A549 (cell line): ENCODE data around the gene PEAK3.

Experiments
- CTCF ChIP-seq: fragments of >200 bp; sonication (Bioruptor Twin); formaldehyde crosslinking; IDR thresholded peaks from 3 replicates; pipeline ENCODE4 v1.5.1; 2016
- E2F6 ChIP-seq: IDR thresholded peaks from 2 replicates; pipeline ENCODE4 v1.6.1; 2012; ENCODE audit warnings: low read depth, borderline replicate concordance
- EHMT2 ChIP-seq: fragments of 200-600 bp; sonication (generic); IDR thresholded peaks from 2 replicates; pipeline ENCODE4 v1.6.1; 2016; ENCODE audit warnings: antibody characterized with exemption, low read depth, mild to moderate bottlenecking, moderate library complexity
- RAD21 ChIP-seq, 2 experiments: fragments of >200 bp in 1 of 2; sonication (Bioruptor Twin) in 1 of 2; formaldehyde crosslinking in 1 of 2; IDR thresholded peaks in 1 of 2; conservative IDR thresholded peaks in 1 of 2; 2 replicates in 1 of 2; 3 replicates in 1 of 2; pipeline ENCODE4 v1.6.1; 2012 to 2018; ENCODE audit warnings: inconsistent platforms in 1 of 2
- REST ChIP-seq: fragments of 200-600 bp; sonication (generic); IDR thresholded peaks from 2 replicates; pipeline ENCODE4 v1.6.1; 2016; ENCODE audit warnings: antibody characterized with exemption, mild to moderate bottlenecking, moderate library complexity
- ZNF302 ChIP-seq: fragments of 250-450 bp; sonication (Bioruptor Pico); IDR thresholded peaks from 2 replicates; pipeline ENCODE4 v1.9.0; 2021; ENCODE audit warnings: inconsistent platforms, mild to moderate bottlenecking, moderate library complexity

- no peak for TF ChIP-seq CTCF
- no peak for TF ChIP-seq REST
- no peak for TF ChIP-seq E2F6
- TF ChIP-seq RAD21 (conservative IDR thresholded peaks at IDR 0.05 in 1 of 2, IDR thresholded peaks at IDR 0.05 in 1 of 2) = no peak
- no peak for TF ChIP-seq ZNF302 (CRISPR knock-in tag)
- TF ChIP-seq EHMT2 = no peak
These were observed 57.1 kb downstream of the PEAK3 start for GRCh38 chr19:2224754-2225349.
